Aorta (tissue), 5 donors: ENCODE measurements around the gene AKR1A1. TPM values are rescaled to one million over a fixed set of nuclear protein-coding genes. Genes with fewer than 3 reads are reported as not detected.

ENCODE experiments used
- ATAC-seq: fragments of 200-7000 bp; cut with Tn5 transposase; one replicate; pipeline ENCODE4 v1.9.1; 2022; ENCODE audit warnings: moderate library complexity; ENCODE audit not compliant: low FRiP score
- DNase-seq, 2 donors: peaks; one replicate each; pipeline ENCODE4 v3.0.0-alpha.2; 2020
- H3K27ac ChIP-seq, 2 donors: one replicate each; pipeline ENCODE4 v1.5.1; 2013; ENCODE audit warnings: low read length in 2 of 2, mild to moderate bottlenecking in 2 of 2, moderate library complexity in 2 of 2, control low read depth in 1 of 2, inconsistent platforms in 1 of 2, low read depth in 1 of 2
- H3K27me3 ChIP-seq, 2 donors: one replicate each; pipeline ENCODE4 v1.6.1; 2013; ENCODE audit warnings: control low read depth in 1 of 2, low read length in 1 of 2, mild to moderate bottlenecking in 1 of 2, moderate library complexity in 1 of 2; ENCODE audit not compliant: insufficient read depth in 2 of 2, control insufficient read depth in 1 of 2
- H3K36me3 ChIP-seq, 2 donors: one replicate each; pipeline ENCODE4 v1.6.1; 2013; ENCODE audit warnings: control low read depth in 1 of 2, low read length in 1 of 2, mild to moderate bottlenecking in 1 of 2; ENCODE audit not compliant: insufficient read depth in 2 of 2, control insufficient read depth in 1 of 2
- H3K4me1 ChIP-seq, 2 donors: one replicate each; pipeline ENCODE4 v1.6.1; 2013; ENCODE audit warnings: low read length in 2 of 2, control low read depth in 1 of 2, mild to moderate bottlenecking in 1 of 2, moderate library complexity in 1 of 2; ENCODE audit not compliant: insufficient read depth in 2 of 2, control insufficient read depth in 1 of 2
- H3K4me3 ChIP-seq, 2 donors: one replicate each; pipeline ENCODE4 v1.5.1; 2013; ENCODE audit warnings: low read length in 2 of 2, control low read depth in 1 of 2, mild to moderate bottlenecking in 1 of 2
- H3K9me3 ChIP-seq: one replicate; pipeline ENCODE4 v1.6.1; 2013; ENCODE audit warnings: mild to moderate bottlenecking, low read length; ENCODE audit not compliant: control insufficient read depth
- WGBS, 2 donors: extraction: QIAGEN DNeasy Blood & Tissue Kit; methylation state at CpG; one replicate each; pipeline ENCODE4 v1.1.7; 2013; 5-methylcytosine and 5-hydroxymethylcytosine counted together
- intact Hi-C, 2 donors: fragments of 100-400 bp; cut with DNase I; formaldehyde crosslinking; loops; one replicate each; pipeline versions ENCODE4 v1.14.2 to v1.15.0; 2022
- polyA plus RNA-seq, 2 donors: library from polyadenylated mRNA; stranded (reverse); fragments of 200-250 nt; gene quantifications; one replicate each; pipeline ENCODE4 v1.2.3, GENCODE V29; 2013
- total RNA-seq, 2 donors: library from RNA; stranded (reverse); fragmentation: NEBNext Ultra II Directional; extraction: Animal tissue kit (Norgen Biotek cat#: 25700); gene quantifications; one replicate each; pipeline ENCODE4 v1.2.1, GENCODE V29; 2021
- donor health status: healthy with polysubstance abuse.
- donor health status: Bipolar disorder and iron deficiency.
- donor health status: DM: no; HTN: no; CAD: no.
- donor health status: DM: no; HTN: no; CAD: no.
- donor health status: DM: yes; HTN: yes; CAD: no.

Gene AKR1A1
- total and polyA plus RNA-seq, 4 donors, result 102 to 140 (median 128) TPM

GRCh38 chr1:45535988-45536766 is 14.4 kb upstream of the AKR1A1 start:
- Histone ChIP-seq H3K36me3 (no peaks in the 10 kb centered on the region), H3K27me3 (no peaks in the 10 kb centered on the region), H3K4me1 (no peaks in the 10 kb centered on the region), H3K27ac (no peak overlapping the region), H3K9me3 (no peaks in the 10 kb centered on the region), H3K4me3 (no peak overlapping the region)
- peak in 1 of 2 donors; percentile 6 for DNase-seq
- ATAC-seq, result no peak
- 58 to 63% methylated on average over 6 of the region's 6 CpGs for WGBS, 2 donors
- intact Hi-C loops, result no loop called here

GRCh38 chr1:45536886-45537285 is 13.7 kb upstream of the AKR1A1 start:
- ATAC-seq, result no peak
- H3K27me3 ChIP-seq, result no peaks in the 10 kb centered on the region
- H3K27ac ChIP-seq, result no peak overlapping the region
- 67 to 68% methylated on average over 4 of the region's 4 CpGs for WGBS, 2 donors
- intact Hi-C loops, result no loop called here
- H3K9me3 ChIP-seq, result no peaks in the 10 kb centered on the region
- H3K36me3 ChIP-seq, result no peaks in the 10 kb centered on the region
- H3K4me3 ChIP-seq, result no peak overlapping the region
- no peaks in the 10 kb centered on the region for H3K4me1 ChIP-seq
- DNase-seq, result no peak

GRCh38 chr1:45541193-45541592 is 9.4 kb upstream of the AKR1A1 start:
- WGBS, 2 donors, result 93 to 95% methylated on average over 1 of the region's 1 CpG
- no peaks in the 10 kb centered on the region for H3K27me3 ChIP-seq
- H3K4me1 ChIP-seq, result no peaks in the 10 kb centered on the region
- ATAC-seq (no peak), DNase-seq (no peak)
- no peaks in the 10 kb centered on the region for H3K36me3 ChIP-seq
- no peak overlapping the region for H3K4me3 ChIP-seq
- intact Hi-C loops, result no loop called here
- no peak overlapping the region for H3K27ac ChIP-seq
- H3K9me3 ChIP-seq, result no peaks in the 10 kb centered on the region

GRCh38 chr1:45542591-45542990 is 8.0 kb upstream of the AKR1A1 start:
- Histone ChIP-seq H3K9me3 (no peaks in the 10 kb centered on the region), H3K4me1 (no peaks in the 10 kb centered on the region), H3K4me3 (no peak overlapping the region), H3K36me3 (no peaks in the 10 kb centered on the region), H3K27me3 (no peaks in the 10 kb centered on the region), H3K27ac (no peak overlapping the region)
- 75 to 79% methylated on average over 4 of the region's 4 CpGs for WGBS, 2 donors
- DNase-seq (peak in 1 of 2 donors; percentile 52), ATAC-seq (no peak)
- intact Hi-C loops, result no loop called here

GRCh38 chr1:45543581-45544417 is 6.8 kb upstream of the AKR1A1 start:
- ATAC-seq, result peak; percentile 71
- no peaks in the 10 kb centered on the region for H3K4me1 ChIP-seq
- H3K36me3 ChIP-seq, result no peaks in the 10 kb centered on the region
- no peaks in the 10 kb centered on the region for H3K9me3 ChIP-seq
- H3K27me3 ChIP-seq, result no peaks in the 10 kb centered on the region
- intact Hi-C loops, result no loop called here
- peak in 1 of 2 donors; percentile 86 for DNase-seq
- H3K27ac ChIP-seq, result no peak overlapping the region
- no peak overlapping the region for H3K4me3 ChIP-seq
- WGBS, 2 donors, result 44% methylated on average over 8 of the region's 8 CpGs

GRCh38 chr1:45544530-45544929 is 6.1 kb upstream of the AKR1A1 start:
- ATAC-seq (no peak), DNase-seq (no peak)
- intact Hi-C loops, result no loop called here
- H3K27ac ChIP-seq, result no peak overlapping the region
- no peaks in the 10 kb centered on the region for H3K4me1 ChIP-seq
- no peak overlapping the region for H3K4me3 ChIP-seq
- H3K9me3 ChIP-seq, result no peaks in the 10 kb centered on the region
- no peaks in the 10 kb centered on the region for H3K36me3 ChIP-seq
- no peaks in the 10 kb centered on the region for H3K27me3 ChIP-seq
- 86 to 92% methylated on average over 4 of the region's 4 CpGs for WGBS, 2 donors

GRCh38 chr1:45545019-45545493 is 5.6 kb upstream of the AKR1A1 start:
- H3K4me1 ChIP-seq, result no peaks in the 10 kb centered on the region
- intact Hi-C loops, result no loop called here
- H3K36me3 ChIP-seq, result no peaks in the 10 kb centered on the region
- 57 to 72% methylated on average over 6 of the region's 6 CpGs for WGBS, 2 donors
- H3K27ac ChIP-seq, result no peak overlapping the region
- H3K9me3 ChIP-seq, result no peaks in the 10 kb centered on the region
- ATAC-seq (no peak), DNase-seq (no peak)
- no peaks in the 10 kb centered on the region for H3K27me3 ChIP-seq
- H3K4me3 ChIP-seq, result no peak overlapping the region

GRCh38 chr1:45545553-45546310 is 4.9 kb upstream of the AKR1A1 start:
- Histone ChIP-seq H3K4me3 (no peak overlapping the region), H3K27me3 (no peaks in the 10 kb centered on the region), H3K4me1 (no peaks in the 10 kb centered on the region), H3K9me3 (no peaks in the 10 kb centered on the region), H3K36me3 (no peaks in the 10 kb centered on the region), H3K27ac (no peak overlapping the region)
- ATAC-seq (no peak), DNase-seq (no peak)
- 87% methylated on average over 7 of the region's 7 CpGs for WGBS, 2 donors
- intact Hi-C loops, result no loop called here
